Measurements from ENCODE around the gene EXOC7. TPM values are rescaled to one million over a fixed set of nuclear protein-coding genes. Genes with fewer than 3 reads are reported as not detected.

Gene EXOC7, protein sequence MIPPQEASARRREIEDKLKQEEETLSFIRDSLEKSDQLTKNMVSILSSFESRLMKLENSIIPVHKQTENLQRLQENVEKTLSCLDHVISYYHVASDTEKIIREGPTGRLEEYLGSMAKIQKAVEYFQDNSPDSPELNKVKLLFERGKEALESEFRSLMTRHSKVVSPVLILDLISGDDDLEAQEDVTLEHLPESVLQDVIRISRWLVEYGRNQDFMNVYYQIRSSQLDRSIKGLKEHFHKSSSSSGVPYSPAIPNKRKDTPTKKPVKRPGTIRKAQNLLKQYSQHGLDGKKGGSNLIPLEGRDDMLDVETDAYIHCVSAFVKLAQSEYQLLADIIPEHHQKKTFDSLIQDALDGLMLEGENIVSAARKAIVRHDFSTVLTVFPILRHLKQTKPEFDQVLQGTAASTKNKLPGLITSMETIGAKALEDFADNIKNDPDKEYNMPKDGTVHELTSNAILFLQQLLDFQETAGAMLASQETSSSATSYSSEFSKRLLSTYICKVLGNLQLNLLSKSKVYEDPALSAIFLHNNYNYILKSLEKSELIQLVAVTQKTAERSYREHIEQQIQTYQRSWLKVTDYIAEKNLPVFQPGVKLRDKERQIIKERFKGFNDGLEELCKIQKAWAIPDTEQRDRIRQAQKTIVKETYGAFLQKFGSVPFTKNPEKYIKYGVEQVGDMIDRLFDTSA
- total RNA-seq (2013) = 84.8 TPM
- polyA plus RNA-seq = 10 to 100 TPM; 30.7 to 86.5 (median 42.4) TPM
- 51.0 and 102 TPM in 2 replicates for polyA minus RNA-seq
- total RNA-seq = 31.6 to 99.0 (median 87.6) reads per million in 11 experiments

DNA sequence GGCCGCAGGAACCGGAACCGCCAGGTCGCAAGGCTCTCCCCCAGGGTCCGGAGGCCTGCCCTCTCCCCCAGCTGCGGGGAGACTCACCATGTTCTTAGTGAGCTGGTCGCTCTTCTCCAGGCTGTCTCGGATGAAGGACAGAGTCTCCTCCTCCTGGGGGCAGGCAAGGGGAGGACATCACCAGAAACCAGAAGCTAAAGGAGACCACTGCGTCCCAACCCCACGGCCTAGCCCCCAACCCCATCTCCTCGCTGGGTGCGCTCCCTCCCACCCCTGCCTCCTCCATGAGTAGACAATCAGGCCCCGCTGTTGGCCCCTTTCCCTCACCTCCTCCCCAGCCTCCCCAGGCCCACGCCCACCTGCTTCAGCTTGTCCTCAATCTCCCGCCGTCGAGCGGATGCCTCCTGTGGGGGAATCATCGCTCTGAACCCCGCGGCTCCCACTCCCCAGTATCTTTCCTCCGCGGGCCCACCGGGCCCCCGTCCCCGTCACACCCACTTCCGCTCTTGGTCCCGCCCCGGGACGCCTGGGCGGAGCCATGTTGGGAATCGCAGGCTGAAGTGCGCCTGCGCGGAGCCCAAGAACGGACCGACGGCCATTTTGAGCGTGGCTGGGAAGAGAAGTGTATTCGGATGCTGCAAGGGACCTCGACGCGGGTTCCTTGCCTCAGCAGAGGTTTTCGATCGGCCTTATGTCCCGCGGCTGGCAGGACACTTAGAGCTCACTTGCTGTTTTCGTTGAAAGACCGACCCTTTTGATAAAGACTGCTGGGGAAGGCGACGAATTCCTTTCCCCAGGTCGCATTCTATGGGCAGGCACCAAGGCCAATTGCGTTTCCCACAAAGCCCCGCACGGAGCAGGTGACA is at the start of gene EXOC7:
EXOC7 (minus strand) TSS at position 514 of the 866 bp plus-strand sequence; CDS start at position 419, 95 bp downstream.
- Histone ChIP-seq H3K36me3 (replicated peaks in 1 of 2; ENCODE audit: control insufficient read depth in 1 of 2, insufficient read depth in 2 of 2, low read length in 2 of 2) (peaks cover 25 to 34% of the 10 kb centered on the region in 2 donors), H3K4me1 (ENCODE audit: control insufficient read depth in 1 of 2, insufficient read depth in 2 of 2, low read length in 2 of 2) (peaks cover 42 to 45% of the 10 kb centered on the region in 2 donors), H3K79me2 (ENCODE audit: insufficient read depth, low read length) (peaks cover 21% of the 10 kb centered on the region), H3K4me3 (replicated peaks in 1 of 3; ENCODE audit: low read depth in 2 of 3, low read length in 3 of 3) (peak within 1 kb of the TSS; percentile 64 to 85 (median 81)), H3K27me3 (ENCODE audit: control insufficient read depth in 2 of 2, insufficient read depth in 2 of 2, low read length in 2 of 2) (no peaks in the 10 kb centered on the region), H3K9me3 (replicated peaks in 1 of 2; ENCODE audit: control insufficient read depth in 1 of 2, insufficient read depth in 1 of 2, low read length in 2 of 2) (no peaks in the 10 kb centered on the region), H3K27ac (ENCODE audit: low read depth in 1 of 2, low read length in 2 of 2) (peak within 1 kb of the TSS; percentile 80 to 85), H2AFZ (ENCODE audit: insufficient read depth, low read depth, low read length, poor library complexity, severe bottlenecking) (peak within 1 kb of the TSS; percentile 86), H3K4me2 (replicated peaks; ENCODE audit: extremely low read depth, low read length, poor library complexity, severe bottlenecking) (peak within 1 kb of the TSS; percentile 96), H3K9ac (ENCODE audit: insufficient read depth, low read length, poor library complexity, severe bottlenecking) (peak within 1 kb of the TSS; percentile 81), H4K20me1 (ENCODE audit: insufficient read depth, low read length) (no peaks in the 10 kb centered on the region)
- peak within 1 kb of the TSS; percentile 92 to 96 (median 93) for H3K27ac Mint-ChIP-seq
- H3K36me3 Mint-ChIP-seq = peaks cover 27 to 33% of the 10 kb centered on the region in 2 donors
- no peaks in the 10 kb centered on the region for H3K9me3 Mint-ChIP-seq
- intact Hi-C loops (cut with micrococcal nuclease) = loop anchor here in 1 of 2 donors (5.0 kb wide), 1 partner anchor 164 kb away; the partner anchor contains the start of gene UBALD2
- WGBS (ENCODE audit: insufficient coverage) = 4% methylated on average over 51 of the region's 55 CpGs
- DNase-seq = peak; percentile 92 to 93 (median 92)
- H3K4me1 Mint-ChIP-seq = peaks cover 34% of the 10 kb centered on the region
- peak within 1 kb of the TSS; percentile 98 for H3K4me3 Mint-ChIP-seq
- peaks cover 0 to 2% (median 1%) of the 10 kb centered on the region in 3 donors for H3K27me3 Mint-ChIP-seq (ENCODE audit: low read depth in 3 of 3)
- TF ChIP-seq, protein P1, sequence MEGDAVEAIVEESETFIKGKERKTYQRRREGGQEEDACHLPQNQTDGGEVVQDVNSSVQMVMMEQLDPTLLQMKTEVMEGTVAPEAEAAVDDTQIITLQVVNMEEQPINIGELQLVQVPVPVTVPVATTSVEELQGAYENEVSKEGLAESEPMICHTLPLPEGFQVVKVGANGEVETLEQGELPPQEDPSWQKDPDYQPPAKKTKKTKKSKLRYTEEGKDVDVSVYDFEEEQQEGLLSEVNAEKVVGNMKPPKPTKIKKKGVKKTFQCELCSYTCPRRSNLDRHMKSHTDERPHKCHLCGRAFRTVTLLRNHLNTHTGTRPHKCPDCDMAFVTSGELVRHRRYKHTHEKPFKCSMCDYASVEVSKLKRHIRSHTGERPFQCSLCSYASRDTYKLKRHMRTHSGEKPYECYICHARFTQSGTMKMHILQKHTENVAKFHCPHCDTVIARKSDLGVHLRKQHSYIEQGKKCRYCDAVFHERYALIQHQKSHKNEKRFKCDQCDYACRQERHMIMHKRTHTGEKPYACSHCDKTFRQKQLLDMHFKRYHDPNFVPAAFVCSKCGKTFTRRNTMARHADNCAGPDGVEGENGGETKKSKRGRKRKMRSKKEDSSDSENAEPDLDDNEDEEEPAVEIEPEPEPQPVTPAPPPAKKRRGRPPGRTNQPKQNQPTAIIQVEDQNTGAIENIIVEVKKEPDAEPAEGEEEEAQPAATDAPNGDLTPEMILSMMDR (IDR thresholded peaks at IDR 0.05) = no peak
